SK-N-MC (cell line): ENCODE data around the gene PLSCR3.

Experiments
- EZH2 ChIP-seq: fragments of 200-600 bp; sonication (generic); IDR thresholded peaks from one replicate; pipeline ENCODE4 v1.6.1; 2017; ENCODE audit warnings: antibody characterized with exemption
- FOXP2 ChIP-seq: optimal IDR thresholded peaks from 2 replicates; pipeline ENCODE3; 2011; ENCODE audit warnings: mild to moderate bottlenecking, moderate library complexity; ENCODE audit not compliant: insufficient read depth; ENCODE audit errors: extremely low read length, control extremely low read depth
- POLR2AphosphoS5 ChIP-seq: IDR thresholded peaks from 2 replicates; pipeline ENCODE4 v1.6.1; 2012; ENCODE audit warnings: mild to moderate bottlenecking, low read depth, low read length, borderline replicate concordance

DNA sequence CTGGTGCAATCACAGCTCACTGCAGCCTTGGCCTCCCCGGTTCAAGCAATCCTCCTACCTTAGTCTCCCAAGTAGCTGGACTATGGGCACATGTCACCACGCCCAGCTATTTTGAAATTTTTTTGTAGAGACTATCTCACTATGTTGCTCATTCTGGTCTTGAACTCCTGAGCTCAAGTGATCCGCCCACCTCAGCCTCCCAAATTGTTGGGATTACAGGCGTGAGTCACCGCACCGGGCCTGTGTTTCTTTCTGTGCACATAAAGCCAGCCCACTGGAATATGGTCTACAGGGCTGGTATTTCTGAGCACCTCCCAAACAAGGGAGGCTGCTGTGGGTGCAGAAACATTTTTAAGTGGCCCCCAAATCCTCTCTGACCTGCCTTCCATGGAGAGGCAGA lies 31.0 kb downstream of the PLSCR3 start:
- TF ChIP-seq EZH2 (no peak), POLR2AphosphoS5 (no peak), FOXP2 (no peak)
